Neuronal stem cell (in vitro differentiated cells): ENCODE measurements around the gene TRERF1. TPM values are rescaled to one million over a fixed set of nuclear protein-coding genes. Genes with fewer than 3 reads are reported as not detected.

Experiments used
- DNase-seq: peaks from one replicate; pipeline ENCODE4 v3.0.0-alpha.2; 2013; ENCODE audit warnings: low spot score
- H2AFZ ChIP-seq: one replicate; pipeline ENCODE4 v1.6.1; 2013; ENCODE audit warnings: mild to moderate bottlenecking, low read length, inconsistent platforms
- H2AK5ac ChIP-seq: 2 replicates; pipeline ENCODE4 v1.6.1; 2013; ENCODE audit warnings: low read depth, mild to moderate bottlenecking, inconsistent platforms, low read length, moderate library complexity, mixed read lengths
- H2BK120ac ChIP-seq: 2 replicates; pipeline ENCODE4 v1.6.1; 2013; ENCODE audit warnings: low read depth, mild to moderate bottlenecking, inconsistent platforms, low read length, moderate library complexity, mixed read lengths
- H2BK12ac ChIP-seq: one replicate; pipeline ENCODE4 v1.6.1; 2013; ENCODE audit warnings: low read length, inconsistent platforms
- H2BK15ac ChIP-seq: 2 replicates; pipeline ENCODE4 v1.6.1; 2013; ENCODE audit warnings: mild to moderate bottlenecking, low read length, inconsistent platforms, mixed read lengths
- H2BK5ac ChIP-seq: one replicate; pipeline ENCODE4 v1.6.1; 2013; ENCODE audit warnings: inconsistent platforms, mild to moderate bottlenecking, low read length, moderate library complexity
- H3K14ac ChIP-seq: one replicate; pipeline ENCODE4 v1.6.1; 2013; ENCODE audit warnings: low read length, inconsistent platforms
- H3K18ac ChIP-seq: 2 replicates; pipeline ENCODE4 v1.6.1; 2013; ENCODE audit warnings: low read length, inconsistent platforms
- H3K23ac ChIP-seq: 2 replicates; pipeline ENCODE4 v1.6.1; 2013; ENCODE audit warnings: low read depth, mild to moderate bottlenecking, mixed read lengths, low read length, inconsistent platforms; ENCODE audit not compliant: poor library complexity
- H3K27ac ChIP-seq: replicated peaks from 3 replicates; pipeline ENCODE4 v1.5.1; 2013; ENCODE audit warnings: low read length, inconsistent platforms
- H3K27me3 ChIP-seq, 3 experiments: 2 replicates each; pipeline ENCODE4 v1.6.1; 2013; ENCODE audit warnings: low read length in 3 of 3, mild to moderate bottlenecking in 2 of 3, inconsistent platforms in 1 of 3, low read depth in 1 of 3, mixed read lengths in 1 of 3, moderate library complexity in 1 of 3; ENCODE audit not compliant: control insufficient read depth in 3 of 3, insufficient read depth in 3 of 3
- H3K36me3 ChIP-seq, 2 donors: replicated peaks in 1 of 2; 2 replicates each; pipeline ENCODE4 v1.6.1; 2013; ENCODE audit warnings: low read length in 2 of 2; ENCODE audit not compliant: control insufficient read depth in 2 of 2, insufficient read depth in 2 of 2
- H3K4ac ChIP-seq: 2 replicates; pipeline ENCODE4 v1.6.1; 2013; ENCODE audit warnings: inconsistent platforms, mild to moderate bottlenecking, low read length, moderate library complexity
- H3K4me1 ChIP-seq, 2 donors: 1 replicate in 1 of 2; 2 replicates in 1 of 2; pipeline ENCODE4 v1.6.1; 2013; ENCODE audit warnings: low read length in 2 of 2, low read depth in 1 of 2; ENCODE audit not compliant: control insufficient read depth in 2 of 2, insufficient read depth in 1 of 2
- H3K4me2 ChIP-seq: one replicate; pipeline ENCODE4 v1.6.1; 2013; ENCODE audit warnings: mild to moderate bottlenecking, low read length, inconsistent platforms; ENCODE audit not compliant: insufficient read depth, poor library complexity, severe bottlenecking
- H3K4me3 ChIP-seq, 2 donors: 2 replicates each; pipeline ENCODE4 v1.5.1; 2013; ENCODE audit warnings: low read length in 2 of 2, mild to moderate bottlenecking in 2 of 2, inconsistent platforms in 1 of 2, moderate library complexity in 1 of 2
- H3K79me1 ChIP-seq: one replicate; pipeline ENCODE4 v1.6.1; 2013; ENCODE audit warnings: low read depth, mild to moderate bottlenecking, inconsistent platforms, low read length, moderate library complexity
- H3K9ac ChIP-seq: one replicate; pipeline ENCODE4 v1.6.1; 2013; ENCODE audit warnings: mild to moderate bottlenecking, low read depth, low read length, inconsistent platforms; ENCODE audit not compliant: poor library complexity
- H3K9me3 ChIP-seq, 2 donors: replicated peaks in 1 of 2; 2 replicates each; pipeline versions ENCODE3 to v1.6.1; 2013; ENCODE audit warnings: low read length in 2 of 2, mild to moderate bottlenecking in 2 of 2, inconsistent platforms in 1 of 2, low read depth in 1 of 2, mixed read lengths in 1 of 2, moderate library complexity in 1 of 2; ENCODE audit not compliant: control insufficient read depth in 2 of 2, insufficient read depth in 1 of 2
- H4K8ac ChIP-seq: one replicate; pipeline ENCODE4 v1.6.1; 2013; ENCODE audit warnings: low read depth, mild to moderate bottlenecking, inconsistent platforms, low read length, moderate library complexity
- H4K91ac ChIP-seq: one replicate; pipeline ENCODE4 v1.6.1; 2013; ENCODE audit warnings: low read length, low read depth, mild to moderate bottlenecking, inconsistent platforms; ENCODE audit not compliant: poor library complexity
- WGBS, 2 donors: extraction: QIAGEN DNeasy Blood & Tissue Kit; methylation state at CpG; one replicate each; pipeline ENCODE4 v1.1.7; 2013; ENCODE audit warnings: missing lambda C conversion rate in 2 of 2, mixed read lengths in 1 of 2; ENCODE audit not compliant: insufficient read length in 2 of 2, insufficient replicate concordance in 1 of 2; ENCODE audit errors: extremely low coverage in 2 of 2; 5-methylcytosine and 5-hydroxymethylcytosine counted together
- polyA plus RNA-seq, 2 experiments: library from polyadenylated mRNA; stranded (reverse); fragments of 200-250 nt; gene quantifications; one replicate each; pipeline ENCODE4 v1.2.3, GENCODE V29; 2013

TRERF1 gene, protein sequence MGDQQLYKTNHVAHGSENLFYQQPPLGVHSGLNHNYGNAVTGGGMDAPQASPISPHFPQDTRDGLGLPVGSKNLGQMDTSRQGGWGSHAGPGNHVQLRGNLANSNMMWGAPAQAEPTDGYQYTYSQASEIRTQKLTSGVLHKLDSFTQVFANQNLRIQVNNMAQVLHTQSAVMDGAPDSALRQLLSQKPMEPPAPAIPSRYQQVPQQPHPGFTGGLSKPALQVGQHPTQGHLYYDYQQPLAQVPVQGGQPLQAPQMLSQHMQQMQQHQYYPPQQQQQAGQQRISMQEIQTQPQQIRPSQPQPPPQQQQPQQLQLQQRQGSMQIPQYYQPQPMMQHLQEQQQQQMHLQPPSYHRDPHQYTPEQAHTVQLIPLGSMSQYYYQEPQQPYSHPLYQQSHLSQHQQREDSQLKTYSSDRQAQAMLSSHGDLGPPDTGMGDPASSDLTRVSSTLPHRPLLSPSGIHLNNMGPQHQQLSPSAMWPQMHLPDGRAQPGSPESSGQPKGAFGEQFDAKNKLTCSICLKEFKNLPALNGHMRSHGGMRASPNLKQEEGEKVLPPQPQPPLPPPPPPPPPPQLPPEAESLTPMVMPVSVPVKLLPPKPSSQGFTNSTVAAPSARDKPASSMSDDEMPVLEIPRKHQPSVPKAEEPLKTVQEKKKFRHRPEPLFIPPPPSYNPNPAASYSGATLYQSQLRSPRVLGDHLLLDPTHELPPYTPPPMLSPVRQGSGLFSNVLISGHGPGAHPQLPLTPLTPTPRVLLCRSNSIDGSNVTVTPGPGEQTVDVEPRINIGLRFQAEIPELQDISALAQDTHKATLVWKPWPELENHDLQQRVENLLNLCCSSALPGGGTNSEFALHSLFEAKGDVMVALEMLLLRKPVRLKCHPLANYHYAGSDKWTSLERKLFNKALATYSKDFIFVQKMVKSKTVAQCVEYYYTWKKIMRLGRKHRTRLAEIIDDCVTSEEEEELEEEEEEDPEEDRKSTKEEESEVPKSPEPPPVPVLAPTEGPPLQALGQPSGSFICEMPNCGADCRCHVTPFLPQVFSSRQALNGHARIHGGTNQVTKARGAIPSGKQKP (N-terminal part only)
- 13.6 TPM for polyA plus RNA-seq (2013, experiment 1 of 2)
- 14.1 TPM for polyA plus RNA-seq (2013, experiment 2 of 2)

DNA sequence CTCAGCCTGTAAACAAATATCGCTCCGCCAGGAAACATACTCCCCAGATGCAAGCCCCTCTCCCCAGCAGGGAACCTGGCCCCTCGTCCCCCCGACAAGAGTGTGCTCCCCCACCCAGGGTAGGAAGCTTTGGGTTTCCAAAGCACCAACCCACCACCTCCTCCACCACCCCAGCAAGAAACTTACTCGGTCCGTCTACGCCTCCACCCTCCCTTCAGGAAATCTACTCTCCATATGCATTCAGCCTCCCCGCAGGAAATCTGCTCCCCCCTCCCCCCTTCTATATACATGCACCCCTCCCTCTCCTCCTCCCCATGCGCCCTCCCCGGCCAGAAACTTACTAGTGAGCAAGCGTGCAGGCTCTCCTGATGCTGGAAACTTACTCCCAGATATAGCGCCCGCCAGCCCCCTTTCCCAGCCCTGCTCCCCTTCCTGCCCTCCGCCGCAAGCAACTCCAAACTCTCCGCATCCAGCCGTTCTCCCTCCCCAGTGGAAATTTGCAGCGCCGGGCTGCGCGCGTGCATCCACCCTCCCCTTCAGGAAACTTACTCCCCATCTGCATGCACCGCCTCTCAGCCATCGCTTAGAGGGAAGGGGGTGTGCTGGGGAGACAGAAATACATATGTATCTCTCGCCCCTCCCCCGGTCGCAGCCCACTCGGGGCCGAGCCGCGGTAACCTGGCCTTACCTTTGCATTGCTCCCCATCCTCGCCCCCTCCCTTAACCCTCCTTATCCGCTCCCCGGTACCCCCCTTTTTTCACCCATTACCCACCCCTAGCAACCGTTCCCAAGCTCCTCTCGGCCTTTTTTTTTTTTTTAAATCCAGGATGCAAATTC is at the start of gene TRERF1:
Gene TRERF1 (minus strand): TSS at position 594 of the 838 bp plus-strand sequence. CDS start 182,336 bp downstream, outside the sequence.
- DNase-seq = peak; percentile 83
- Histone ChIP-seq H3K27ac (peak within 1 kb of the TSS; percentile 98), H2BK120ac (peak within 1 kb of the TSS; percentile 100), H3K4ac (peak within 1 kb of the TSS; percentile 97), H3K9me3 (no peaks in the 10 kb centered on the region), H3K23ac (peak within 1 kb of the TSS; percentile 77), H3K27me3 (no peaks in the 10 kb centered on the region), H3K18ac (peak within 1 kb of the TSS; percentile 100), H3K14ac (peak within 1 kb of the TSS; percentile 99), H2AFZ (peak within 1 kb of the TSS; percentile 93), H2AK5ac (peak within 1 kb of the TSS; percentile 100), H3K4me2 (peak within 1 kb of the TSS; percentile 98), H2BK12ac (peak within 1 kb of the TSS; percentile 93), H3K4me1 (peaks cover 11 to 22% of the 10 kb centered on the region in 2 donors), H4K8ac (peak within 1 kb of the TSS; percentile 55), H2BK5ac (peak within 1 kb of the TSS; percentile 100), H4K91ac (peak within 1 kb of the TSS; percentile 99), H3K36me3 (peaks cover 0 to 3% of the 10 kb centered on the region in 2 donors), H3K9ac (peak within 1 kb of the TSS; percentile 100), H2BK15ac (peak within 1 kb of the TSS; percentile 99), H3K79me1 (peaks cover 2% of the 10 kb centered on the region), H3K4me3 (peak within 1 kb of the TSS; percentile 69 to 99)
- no CpG with 5 or more reads among the region's 36 CpGs for WGBS, 2 donors

DNA sequence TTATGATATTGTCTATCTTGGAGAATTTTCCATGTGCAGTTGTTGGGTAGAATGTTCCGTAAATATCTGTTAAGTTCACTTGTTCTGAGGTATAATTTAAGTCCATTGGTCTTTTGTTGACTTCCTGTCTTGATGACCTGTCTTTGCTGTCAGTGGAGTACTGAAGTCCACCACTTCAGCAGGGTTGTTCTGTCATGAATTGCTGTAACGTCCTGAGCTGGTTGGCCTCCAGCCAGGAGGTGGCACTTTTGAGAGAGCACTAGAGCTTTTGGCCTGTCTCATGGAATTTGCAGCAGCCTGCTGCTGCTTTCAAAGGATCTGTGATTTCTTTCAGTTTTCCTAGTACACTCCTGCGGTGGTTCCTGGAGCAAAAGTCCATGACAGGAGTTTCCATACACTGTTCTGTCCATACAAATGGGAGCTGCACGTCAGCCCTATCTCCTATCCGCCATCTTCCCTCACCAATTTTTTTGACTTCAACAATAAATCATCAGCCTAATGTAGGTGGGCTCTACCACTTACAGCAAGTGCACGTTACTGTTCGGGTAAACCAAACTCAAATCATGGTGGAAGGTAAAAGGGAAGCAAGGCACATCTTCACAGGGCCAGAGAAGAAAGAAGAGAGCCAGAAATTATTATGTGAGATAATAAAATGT is 46.9 kb upstream of the TRERF1 start:
- Histone ChIP-seq H3K4me1 (no peaks in the 10 kb centered on the region), H2BK12ac (no peak overlapping the region), H3K9ac (no peak overlapping the region), H3K9me3 (peaks cover 0 to 5% of the 10 kb centered on the region in 2 donors), H2AFZ (peak overlapping the region; percentile 88), H3K27me3 (no peaks in the 10 kb centered on the region), H2BK15ac (no peak overlapping the region), H3K4me2 (no peak overlapping the region), H3K4ac (no peak overlapping the region), H2AK5ac (no peak overlapping the region), H3K4me3 (no peak overlapping the region), H3K18ac (no peak overlapping the region), H3K27ac (no peak overlapping the region), H3K14ac (no peak overlapping the region), H4K91ac (no peak overlapping the region), H4K8ac (no peak overlapping the region), H3K79me1 (no peaks in the 10 kb centered on the region), H2BK5ac (no peak overlapping the region), H2BK120ac (no peak overlapping the region), H3K36me3 (no peaks in the 10 kb centered on the region), H3K23ac (no peak overlapping the region)
- no peak for DNase-seq
- WGBS, 2 donors = no CpG with 5 or more reads among the region's 7 CpGs

DNA sequence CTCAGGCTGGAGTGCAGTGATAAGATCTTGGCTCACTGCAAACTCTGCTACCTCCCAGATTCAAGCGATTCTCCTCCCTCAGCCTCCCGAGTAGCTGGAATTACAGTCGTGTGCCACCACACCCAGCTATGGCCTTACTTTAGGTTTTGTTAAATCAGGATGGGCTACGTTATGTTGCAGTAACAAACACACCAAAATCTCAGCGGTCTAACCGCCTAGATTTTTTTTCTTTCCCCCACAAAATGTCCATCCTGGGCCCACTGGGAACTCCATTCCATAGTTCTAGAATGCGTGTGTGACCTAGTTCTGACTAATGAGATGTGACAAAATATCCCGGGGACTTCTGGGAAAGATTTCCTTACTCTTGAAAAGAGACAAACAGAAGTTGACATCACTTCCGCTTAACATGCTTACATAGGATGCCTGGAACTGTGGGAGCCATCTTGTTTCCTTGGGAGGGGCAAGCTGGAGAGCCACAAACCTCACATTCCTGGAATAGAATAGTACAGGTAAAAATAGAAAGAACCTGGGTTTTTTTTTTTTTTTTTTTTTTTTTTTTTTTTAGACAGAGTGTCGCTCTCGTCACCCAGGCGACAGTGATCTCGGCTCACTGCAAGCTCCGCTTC is 42.3 kb upstream of the TRERF1 start:
- Histone ChIP-seq H3K4me2 (no peak overlapping the region), H4K8ac (no peak overlapping the region), H3K18ac (no peak overlapping the region), H2BK5ac (no peak overlapping the region), H2AK5ac (no peak overlapping the region), H3K14ac (no peak overlapping the region), H3K23ac (no peak overlapping the region), H3K4ac (no peak overlapping the region), H2BK120ac (no peak overlapping the region), H3K4me1 (no peaks in the 10 kb centered on the region), H4K91ac (no peak overlapping the region), H2BK12ac (no peak overlapping the region), H2BK15ac (no peak overlapping the region), H3K36me3 (no peaks in the 10 kb centered on the region), H3K9me3 (peaks cover 0 to 5% of the 10 kb centered on the region in 2 donors), H3K4me3 (no peak overlapping the region), H3K27ac (no peak overlapping the region), H3K79me1 (no peaks in the 10 kb centered on the region), H3K9ac (no peak overlapping the region), H3K27me3 (no peaks in the 10 kb centered on the region), H2AFZ (peak overlapping the region; percentile 9)
- no peak for DNase-seq
- no CpG with 5 or more reads among the region's 14 CpGs for WGBS, 2 donors
